Measurements from ENCODE around the gene RANGAP1. TPM values are rescaled to one million over a fixed set of nuclear protein-coding genes. Genes with fewer than 3 reads are reported as not detected.
"Not testable (repeated sequence)": the region's sequence is repeated elsewhere in the genome, so short reads cannot be mapped to it uniquely, and the experiment has no call there.

The RANGAP1 gene
- total RNA-seq, 1 donor from 2014 or later = 33.0 TPM

DNA sequence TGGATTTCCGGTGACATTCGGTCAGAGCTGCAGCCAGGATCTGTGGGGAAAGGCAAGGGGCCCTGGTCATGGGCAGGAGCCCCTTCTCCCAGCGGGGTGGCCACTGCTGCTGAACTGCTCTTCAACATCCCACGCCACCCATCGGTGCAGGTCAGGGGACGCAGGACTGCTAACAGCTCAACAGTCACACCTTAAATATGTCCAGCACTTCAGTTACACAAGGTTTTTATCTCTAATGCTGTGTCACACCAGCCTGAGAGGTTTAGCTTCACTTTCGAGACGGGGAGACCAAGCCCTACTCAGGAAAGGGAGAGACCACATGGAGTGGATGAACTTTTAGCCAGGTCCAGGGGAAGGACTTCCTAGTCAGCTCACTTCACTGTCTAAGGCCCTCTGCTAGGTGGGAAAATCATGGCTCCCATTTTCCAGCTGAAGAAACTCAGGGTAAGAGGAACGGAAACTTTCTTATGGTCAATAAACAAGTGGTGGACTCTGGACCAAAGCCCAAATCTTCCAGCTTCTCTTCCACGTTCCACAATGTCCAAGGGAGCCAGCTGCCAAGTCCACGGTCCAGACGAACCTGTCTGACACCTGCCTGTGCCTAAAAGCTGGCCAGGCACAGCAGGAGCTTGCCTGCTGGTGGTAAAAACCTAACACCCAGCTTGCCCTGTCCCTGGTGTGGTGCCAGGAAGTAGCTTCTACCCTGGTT, 24.3 kb downstream of the RANGAP1 start:
- DNase-seq (ENCODE audit: low spot score in 2 of 2) = no peak
- no peak for FAIRE-seq

DNA sequence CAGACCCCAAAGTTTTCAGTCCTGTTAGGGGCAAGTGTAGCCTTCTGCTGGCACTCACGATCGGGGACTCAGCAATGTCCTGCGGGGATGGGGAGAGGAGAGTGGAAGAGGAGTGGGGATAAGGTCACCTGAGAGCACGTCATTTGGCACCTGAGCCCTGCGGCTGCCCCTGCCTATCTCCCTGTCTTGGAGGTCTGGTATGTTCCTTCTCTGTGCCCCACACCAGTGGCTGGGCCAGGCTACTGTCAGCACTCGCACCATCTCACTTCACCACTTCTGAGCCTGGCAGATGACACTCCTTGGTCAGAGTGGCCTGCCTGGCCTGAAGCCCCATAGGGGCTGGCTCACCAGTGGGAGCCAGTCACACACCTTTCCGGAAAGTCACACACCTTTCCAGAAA, 25.1 kb downstream of the RANGAP1 start:
- no peak for DNase-seq (ENCODE audit: low spot score in 2 of 2)
- FAIRE-seq = no peak

DNA sequence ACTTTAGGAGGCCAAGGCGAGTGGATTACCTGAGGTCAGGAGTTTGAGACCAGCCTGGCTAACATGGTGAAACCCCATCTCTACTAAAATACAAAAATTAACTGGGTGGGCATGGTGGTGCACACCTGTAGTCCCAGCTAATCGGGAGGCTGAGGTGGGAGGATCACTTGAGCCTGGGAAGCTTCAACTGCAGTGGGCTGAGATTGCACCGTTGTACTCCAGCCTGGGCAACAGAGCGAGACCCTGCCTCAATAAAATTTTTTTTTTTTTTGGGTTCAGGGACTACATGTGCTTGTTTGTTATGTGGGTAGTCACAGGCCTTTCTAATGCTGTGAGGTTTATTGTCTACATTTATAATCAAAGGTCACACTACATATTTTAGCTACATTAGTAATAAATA, 26.2 kb downstream of the RANGAP1 start:
- not testable (repeated sequence) for DNase-seq (ENCODE audit: low spot score in 2 of 2); FAIRE-seq

DNA sequence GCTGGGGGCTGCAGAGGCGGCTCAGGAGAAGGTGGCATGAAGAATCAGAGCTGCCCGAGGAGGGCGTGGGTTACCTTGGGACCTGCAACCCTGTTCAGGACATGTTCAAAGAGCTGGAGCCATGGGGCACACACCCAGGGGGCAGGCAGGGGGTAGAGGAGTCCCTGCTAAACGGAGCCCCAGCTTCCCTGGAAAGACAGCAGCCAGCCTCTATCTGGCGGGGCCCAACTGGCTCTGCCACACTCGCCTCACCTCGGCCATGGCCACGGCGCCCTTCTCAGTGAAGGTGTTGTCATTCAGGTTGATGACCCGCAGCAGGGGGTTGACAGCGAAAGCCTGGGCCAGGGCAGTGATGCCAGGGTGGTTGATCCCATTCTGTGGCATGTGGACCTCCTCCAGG, 28.3 kb downstream of the RANGAP1 start:
- no peak for DNase-seq (ENCODE audit: low spot score in 2 of 2)
- no peak for FAIRE-seq

DNA sequence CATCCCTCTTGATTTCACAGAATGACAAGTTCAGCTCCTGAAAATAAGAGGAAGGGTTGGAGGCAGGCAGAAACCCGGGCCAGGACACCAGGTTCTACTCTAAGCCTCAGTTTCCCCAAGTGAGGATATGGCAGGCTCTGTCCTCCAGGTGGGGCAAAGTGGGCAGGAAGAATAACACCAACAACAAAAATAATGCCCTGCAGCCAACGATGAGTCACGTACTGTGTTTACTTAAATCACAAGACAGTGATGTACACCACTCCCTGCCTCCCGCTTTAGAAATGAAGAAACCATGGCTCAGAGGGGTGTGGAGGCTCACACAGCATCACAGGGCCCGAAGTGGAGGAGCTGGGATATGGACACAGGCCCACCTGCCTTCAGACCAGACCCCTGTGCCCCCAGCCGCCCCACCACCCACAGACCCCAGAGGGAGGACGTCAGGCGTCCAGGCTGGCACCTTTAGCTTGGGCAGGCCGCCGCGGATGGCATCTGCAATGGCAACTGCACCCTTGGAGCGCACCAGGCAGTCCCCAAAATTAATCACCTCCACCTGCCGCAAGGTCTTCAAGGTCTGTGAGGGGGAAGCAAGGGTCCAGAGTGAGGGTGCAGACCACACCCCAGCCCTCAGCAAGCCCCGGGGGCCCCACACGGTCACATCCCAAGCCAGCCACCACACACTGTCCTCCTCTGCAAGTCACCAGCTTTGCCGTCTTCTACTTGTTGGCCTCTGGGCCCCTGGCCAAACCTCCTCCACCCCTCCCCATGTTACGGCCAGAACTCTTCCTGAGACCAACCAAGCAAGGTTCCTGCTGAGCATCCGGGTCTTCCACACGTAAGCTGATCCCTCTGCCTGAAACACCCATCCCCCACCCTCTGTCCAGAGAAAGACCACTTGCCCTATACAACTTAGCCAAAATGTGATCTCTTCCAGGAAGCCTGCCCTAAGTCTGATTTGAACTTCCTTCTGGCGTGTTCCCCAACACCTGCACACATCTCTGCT, 29.4 kb downstream of the RANGAP1 start:
- FAIRE-seq = no peak
- DNase-seq (ENCODE audit: low spot score in 2 of 2) = no peak

DNA sequence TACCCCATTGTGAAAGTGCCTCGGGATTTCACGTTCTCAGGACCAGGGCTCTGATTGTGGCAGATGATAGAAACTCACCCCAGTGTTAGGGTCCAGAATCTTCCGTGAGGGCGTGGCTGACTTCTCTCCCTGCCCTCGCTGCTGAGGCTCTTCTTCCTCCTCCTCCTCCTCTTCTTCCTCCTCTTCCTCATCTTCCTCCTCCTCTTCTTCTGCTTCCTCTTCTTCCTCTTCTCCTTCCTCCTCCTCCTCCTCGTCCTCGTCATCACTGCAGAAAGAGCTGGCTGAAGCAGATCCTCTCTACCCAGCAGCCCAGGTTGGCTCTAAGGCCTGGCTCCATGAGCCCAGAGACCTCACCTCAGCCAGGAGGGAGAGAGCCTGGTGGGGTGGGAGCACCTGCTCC, 31.8 kb downstream of the RANGAP1 start:
- DNase-seq (ENCODE audit: low spot score in 2 of 2) (no peak), FAIRE-seq (no peak)

DNA sequence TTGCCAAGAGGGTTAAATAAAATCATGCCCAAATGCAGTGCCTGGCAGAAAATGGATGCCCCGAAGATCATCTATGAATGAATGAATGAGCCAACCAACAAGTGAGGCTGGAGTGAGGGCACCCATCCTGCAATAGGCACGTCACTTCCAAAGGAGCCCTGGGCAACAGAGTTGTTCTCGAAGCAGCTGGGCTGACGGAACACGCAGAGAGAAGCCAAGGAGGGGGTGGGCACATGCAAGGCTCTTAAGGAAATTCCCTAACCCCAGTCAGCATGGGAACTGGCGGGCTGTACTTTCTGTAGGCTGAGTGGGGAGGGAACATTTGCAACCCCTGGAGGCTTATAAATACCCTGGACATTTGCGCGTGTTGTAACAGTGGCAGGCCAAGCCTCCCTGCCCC, 33.6 kb downstream of the RANGAP1 start:
- FAIRE-seq (no peak), DNase-seq (ENCODE audit: low spot score in 2 of 2) (no peak)

DNA sequence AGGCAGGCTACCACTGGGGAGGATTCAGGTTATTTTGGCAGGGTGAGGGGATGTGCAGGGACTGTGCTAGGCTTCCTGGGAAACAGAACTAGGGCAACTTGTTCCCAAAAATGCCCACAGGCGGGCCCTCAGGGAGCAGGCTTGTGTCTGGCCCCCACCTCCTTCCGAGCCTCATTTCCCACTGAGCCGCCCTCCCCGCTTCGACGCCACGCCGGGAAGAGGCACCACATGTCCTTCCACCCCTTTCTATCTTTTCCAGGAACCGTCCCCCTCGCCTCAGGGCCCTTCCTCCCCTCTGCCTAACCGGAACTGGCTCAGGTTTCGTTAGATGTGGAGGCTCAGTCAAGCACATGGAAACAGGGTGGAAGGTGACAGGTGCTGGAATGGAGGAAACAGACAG, 35.9 kb downstream of the RANGAP1 start:
- DNase-seq (ENCODE audit: low spot score in 2 of 2) = no peak
- FAIRE-seq = no peak

DNA sequence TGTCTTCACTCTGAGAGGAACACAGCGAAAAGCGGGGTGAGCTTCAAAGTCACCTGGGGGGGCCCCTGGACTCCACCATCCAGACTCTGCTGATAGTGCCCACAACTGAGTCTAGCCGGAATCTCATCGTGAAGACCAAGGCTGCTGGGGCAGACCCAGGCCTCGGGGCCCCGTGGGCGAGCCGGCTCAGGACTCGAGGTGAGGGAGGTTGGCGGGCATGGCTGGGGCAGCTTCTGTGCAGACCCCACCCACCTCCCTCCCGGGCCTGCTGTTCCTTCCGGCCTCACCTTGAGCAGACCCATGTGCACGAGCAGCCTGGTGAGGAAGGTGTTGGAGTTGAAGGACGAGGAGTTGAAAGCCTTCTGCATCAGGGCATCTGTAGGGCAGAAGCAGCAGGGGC, 36.5 kb downstream of the RANGAP1 start:
- no peak for FAIRE-seq
- no peak for DNase-seq (ENCODE audit: low spot score in 2 of 2)

DNA sequence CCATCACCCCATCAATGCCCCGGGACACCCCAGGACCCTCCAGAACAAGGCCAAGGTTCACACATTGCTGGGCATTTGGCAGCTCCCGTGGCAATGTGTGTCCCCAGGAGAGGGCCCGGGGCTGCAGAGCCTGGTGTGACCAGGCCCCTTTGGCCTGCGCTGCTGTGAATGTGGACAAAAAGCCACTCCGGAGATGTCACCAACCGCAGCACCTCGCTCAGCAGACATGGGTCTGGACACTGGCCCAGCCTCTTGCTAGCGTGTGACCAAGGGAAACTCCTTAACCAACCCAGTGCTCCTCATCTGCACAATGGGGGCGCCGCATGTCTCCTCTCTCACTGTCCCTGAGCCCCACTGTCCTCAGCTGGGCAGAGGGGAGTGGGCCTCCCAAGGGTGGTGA, 37.2 kb downstream of the RANGAP1 start:
- no peak for FAIRE-seq
- DNase-seq (ENCODE audit: low spot score in 2 of 2) = no peak

DNA sequence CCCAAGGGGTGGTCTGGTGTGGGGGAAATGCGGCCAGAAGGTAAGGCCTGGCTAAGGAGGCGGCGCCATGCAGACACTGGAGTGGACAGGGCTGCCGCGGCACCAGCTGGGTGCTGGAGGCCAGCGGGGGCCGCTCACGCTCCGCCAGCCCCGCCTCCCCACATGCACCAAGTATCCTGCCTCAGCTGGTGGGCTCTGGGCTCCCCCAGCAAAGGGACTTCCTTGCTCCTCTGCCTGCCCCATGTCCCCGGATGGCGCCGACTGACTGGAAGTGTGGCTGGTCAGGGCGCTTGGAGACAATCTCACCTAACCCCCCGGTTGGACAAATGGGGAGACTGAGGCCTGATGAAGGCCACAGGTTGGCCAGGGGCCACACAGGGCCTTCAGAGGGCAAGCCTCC, 37.7 kb downstream of the RANGAP1 start:
- FAIRE-seq (no peak), DNase-seq (ENCODE audit: low spot score in 2 of 2) (no peak)

DNA sequence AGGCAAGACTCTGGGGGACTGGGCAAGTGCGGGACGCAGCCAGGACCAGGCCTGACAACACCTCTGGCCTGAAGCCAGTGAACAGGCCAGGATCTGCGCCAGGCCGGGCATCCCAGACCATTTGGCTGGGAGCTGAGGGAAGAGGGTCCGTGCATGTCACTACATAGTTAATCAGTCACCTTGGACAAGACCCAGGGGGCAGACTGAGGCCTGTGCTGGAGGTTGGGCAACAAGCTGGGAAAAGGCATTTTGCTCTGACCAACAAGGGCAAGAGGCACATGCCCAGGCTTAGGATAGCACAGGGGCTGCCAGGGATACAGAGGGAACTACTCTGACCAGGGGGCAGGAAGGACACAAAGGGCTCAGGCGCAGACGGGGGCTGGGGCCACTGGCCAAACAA, 38.3 kb downstream of the RANGAP1 start:
- FAIRE-seq (no peak), DNase-seq (ENCODE audit: low spot score in 2 of 2) (no peak)

DNA sequence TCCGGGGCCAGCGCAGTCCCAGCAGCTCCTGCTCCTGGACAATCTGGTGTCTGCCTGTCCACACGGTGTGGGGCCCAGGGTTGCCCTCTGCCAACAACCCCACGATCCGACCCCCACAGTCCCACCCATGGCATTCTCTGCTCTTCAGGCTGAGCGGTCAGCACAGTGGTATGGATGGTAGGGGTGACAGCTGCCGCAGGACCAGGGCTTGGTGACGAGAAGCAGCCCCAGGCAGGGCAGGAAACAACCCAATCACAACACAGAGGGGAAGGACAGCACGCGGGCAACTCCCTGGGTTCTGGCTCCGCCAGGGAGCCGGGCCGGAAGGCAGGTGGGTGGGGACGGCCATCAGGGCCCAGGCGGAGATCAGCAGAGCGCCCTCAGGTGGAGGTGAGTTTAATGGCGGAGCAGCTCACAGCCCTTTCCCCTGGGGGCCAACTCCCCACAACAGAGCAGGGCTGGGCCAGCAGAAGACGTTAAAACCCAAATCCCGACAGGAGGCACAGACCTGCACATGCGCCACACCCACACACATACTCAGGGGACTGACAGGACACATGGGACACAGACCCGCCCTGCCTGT, 40.0 kb downstream of the RANGAP1 start:
- no peak for FAIRE-seq
- no peak for DNase-seq (ENCODE audit: low spot score in 2 of 2)

DNA sequence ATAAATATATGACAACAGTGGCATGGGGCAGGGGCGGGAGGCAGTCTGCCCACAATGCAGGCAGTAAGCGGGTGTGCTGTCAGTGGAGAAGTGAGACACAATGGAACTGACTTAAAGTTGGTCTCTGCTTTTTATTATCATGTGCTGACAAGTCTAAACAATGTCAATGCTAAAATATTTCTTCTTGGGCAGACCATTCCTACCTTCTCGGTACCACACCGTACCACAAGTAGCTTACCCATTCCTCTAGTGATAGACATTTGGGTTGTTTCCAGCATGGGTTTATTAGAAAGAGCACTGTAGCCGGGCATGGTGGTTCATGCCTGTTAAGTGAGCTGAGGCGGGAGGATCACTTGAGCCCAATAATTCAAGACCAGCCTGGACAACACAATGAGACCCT, 42.6 kb downstream of the RANGAP1 start:
- DNase-seq (ENCODE audit: low spot score in 2 of 2) = no peak
- FAIRE-seq = no peak

DNA sequence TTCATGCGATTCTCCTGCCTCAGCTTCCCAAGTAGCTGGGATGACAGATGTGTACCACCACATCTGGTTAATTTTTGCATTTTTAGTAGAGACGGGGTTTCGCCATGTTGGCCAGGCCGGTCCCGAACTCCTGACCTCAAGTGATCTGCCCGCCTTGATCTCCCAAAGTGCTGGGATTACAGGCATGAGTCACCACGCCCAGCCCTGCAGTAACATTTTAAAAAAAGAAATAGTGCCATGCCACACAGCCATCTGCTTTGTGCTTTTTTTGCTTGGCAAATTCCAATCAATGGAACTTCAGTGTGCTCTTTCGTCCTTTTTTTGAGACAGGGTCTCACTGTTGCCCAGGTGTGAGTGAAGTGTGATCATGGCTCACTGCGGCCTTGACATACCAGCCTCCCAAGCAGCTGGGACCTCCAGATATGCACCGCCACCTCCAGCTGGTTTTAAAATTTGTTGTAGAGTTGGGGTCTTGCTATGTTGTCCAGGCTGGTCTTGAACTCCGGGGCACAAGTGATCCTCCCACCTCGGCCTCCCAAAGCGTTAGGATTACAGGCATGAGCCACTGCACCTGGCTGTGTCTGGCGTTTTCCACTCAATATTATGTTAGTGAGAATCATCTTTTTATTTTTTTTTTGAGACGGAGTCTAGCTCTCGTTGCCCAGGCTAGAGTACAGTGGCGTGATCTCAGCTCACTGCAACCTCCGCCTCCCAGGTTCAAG, 43.4 kb downstream of the RANGAP1 start:
- DNase-seq (ENCODE audit: low spot score in 2 of 2) (no peak), FAIRE-seq (no peak)

DNA sequence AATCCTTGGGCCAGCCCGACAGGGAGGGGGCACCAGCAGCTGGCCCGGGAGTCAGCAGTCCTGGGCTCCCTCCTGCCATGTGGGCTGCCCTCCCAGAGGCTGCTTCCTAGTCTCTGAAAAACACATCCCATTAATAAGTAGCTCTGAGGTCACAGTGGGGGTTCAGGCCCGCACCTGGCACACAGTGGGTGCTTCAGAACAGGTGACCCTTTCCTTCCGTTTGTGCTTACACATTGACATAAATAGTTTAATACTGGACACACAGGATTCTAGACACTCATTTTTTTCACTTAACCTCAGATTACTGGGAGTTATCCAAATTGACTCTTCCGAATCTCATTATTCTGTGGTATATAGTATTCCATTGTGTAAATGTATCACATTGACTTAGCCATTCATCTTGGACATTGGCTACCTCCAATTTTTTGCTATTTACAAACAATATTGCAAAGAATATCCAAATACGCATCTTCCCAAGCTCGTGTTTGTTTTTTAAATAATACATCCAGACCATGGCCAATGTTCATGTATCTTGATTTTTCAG, 44.8 kb downstream of the RANGAP1 start:
- FAIRE-seq (no peak), DNase-seq (ENCODE audit: low spot score in 2 of 2) (no peak)

DNA sequence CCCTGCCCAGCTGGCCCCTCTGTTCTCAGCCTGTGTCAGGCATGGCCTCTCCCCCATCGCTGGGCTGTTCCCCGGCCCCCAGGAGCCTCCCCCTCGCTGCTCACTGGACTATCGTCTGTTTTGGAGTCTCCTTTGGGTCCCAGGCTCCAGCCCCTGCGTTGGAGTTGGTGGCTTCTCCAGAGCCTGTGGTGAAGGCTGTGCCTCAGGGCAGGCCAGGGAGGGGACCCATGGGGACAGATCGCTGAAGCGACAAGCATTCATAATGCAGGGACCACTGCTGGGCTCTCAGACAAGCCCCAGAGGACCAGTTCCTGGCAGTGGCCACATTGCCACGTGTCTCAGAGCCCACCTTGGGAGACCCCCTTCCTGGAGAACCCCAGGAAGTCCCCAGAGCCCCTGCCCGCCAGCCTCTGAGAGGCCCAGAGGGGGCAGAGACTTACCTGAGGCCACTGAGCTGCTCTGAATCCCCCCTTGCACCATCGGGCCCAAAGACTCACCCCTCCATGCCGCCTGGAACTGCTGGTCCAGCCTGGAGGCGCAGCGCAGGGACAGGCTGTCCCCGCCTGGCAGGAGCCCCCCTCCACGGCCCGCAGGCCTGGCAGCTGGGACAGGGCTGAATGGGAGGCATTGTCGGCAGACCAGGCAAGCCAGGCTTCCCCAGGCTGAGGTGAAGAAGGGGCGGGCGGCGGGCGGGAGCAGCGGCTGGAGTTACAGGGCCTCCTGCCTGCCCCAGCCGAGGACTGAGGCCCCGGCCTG, 45.4 kb downstream of the RANGAP1 start, which contains the start of gene CHADL:
Gene CHADL, minus strand, starts transcription at position 555 of the 756 bp plus-strand sequence. Its CDS starts 50 bp downstream, at position 505.
- DNase-seq (ENCODE audit: low spot score in 2 of 2) (peak; percentile 86 to 93), FAIRE-seq (no peak)

DNA sequence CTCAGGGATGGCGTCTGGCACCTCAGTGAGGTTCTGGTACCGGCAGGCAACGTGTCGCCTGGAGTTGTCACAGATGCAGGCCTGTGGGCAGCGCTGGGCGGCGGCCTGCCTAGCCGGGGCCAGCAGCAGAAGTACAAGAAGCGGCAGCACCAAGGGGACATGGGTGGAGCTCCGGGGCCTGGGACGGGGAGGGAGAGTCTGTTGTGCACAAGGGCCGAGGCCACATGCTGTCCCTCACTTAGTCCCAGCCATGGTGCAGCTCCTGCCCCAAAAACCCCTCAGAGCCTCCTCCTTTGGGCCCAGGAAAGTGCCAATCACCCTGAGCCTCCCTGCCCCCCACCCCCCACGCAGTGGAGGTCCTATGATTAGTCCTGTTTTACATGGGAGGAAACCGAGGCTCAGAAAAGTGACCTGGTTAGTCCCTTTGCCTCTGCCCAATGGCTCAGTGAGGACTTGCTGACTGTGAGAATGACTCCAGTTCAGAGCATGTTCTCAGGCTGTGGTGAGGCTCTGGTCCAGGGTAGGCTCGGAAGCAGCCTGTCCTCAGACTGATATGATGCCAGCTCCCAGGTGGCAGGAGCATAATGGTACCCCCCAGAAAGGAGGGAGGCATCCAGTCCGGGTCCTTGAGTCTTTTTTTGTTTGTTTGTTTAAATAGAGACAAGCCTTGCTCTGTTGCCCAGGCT, 46.4 kb downstream of the RANGAP1 start:
- FAIRE-seq = no peak
- peak in 1 of 2 donors; percentile 72 for DNase-seq (ENCODE audit: low spot score in 2 of 2)

Measured in frontal cortex (tissue), 4 donors.